M059J (cell line): ENCODE measurements around the gene COL6A3. TPM values are rescaled to one million over a fixed set of nuclear protein-coding genes. Genes with fewer than 3 reads are reported as not detected.
"Not testable (repeated sequence)": the region's sequence is repeated elsewhere in the genome, so short reads cannot be mapped to it uniquely, and the experiment has no call there.

Source experiments
- DNase-seq: peaks from one replicate; pipeline ENCODE4 v3.0.0-alpha.2; 2012; ENCODE audit warnings: low read depth
- total RNA-seq: library from RNA; depleted of rRNA; stranded (reverse); fragments of >200 nt; shearing (Covaris generic); gene quantifications from 2 replicates; pipeline ENCODE4 v1.2.3, GENCODE V29; 2014

The COL6A3 gene
- total RNA-seq, 1 experiment from 2014 or later, result 2.1 TPM

GRCh38 chr2:237418300-237418699, 4.3 kb upstream of the COL6A3 start:
- no peak for DNase-seq

DNA sequence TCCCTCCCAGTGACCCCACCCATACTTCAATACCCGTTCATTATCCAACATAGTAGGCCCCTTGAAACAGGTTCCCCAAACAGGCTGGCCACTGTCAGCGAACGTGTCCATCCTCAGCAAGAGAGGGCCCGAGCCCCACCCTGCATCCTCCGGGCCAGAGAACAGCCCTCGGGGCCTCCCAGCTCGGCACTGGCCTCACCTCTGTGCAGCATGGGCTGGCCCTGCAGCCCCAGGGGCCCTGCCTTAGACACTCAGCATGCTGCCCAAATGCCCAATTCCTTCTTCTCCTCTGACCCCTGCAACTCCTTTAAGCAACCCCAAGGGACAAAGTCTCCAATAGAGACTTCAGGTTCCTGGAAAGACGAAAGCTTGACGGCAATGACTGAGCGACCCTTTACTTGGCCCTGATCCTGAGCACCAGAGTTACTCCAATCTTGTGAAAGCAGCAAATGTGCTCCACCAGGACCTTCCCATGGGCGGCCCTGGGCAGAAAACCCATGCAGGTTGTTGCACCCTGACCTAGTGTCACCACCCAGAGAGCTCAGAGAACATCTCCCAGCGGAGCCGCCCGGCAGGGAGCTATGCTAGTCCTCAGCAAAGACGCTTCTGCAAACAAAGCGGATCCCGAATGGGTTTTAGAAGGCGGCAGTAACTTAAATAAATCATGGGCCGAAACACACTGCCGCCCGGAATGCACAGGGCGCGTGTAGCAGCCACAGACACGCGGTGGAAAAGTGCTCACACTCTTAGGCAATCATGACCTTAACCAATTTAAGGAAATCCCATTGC, 782 bp downstream of the COL6A3 start:
- no peak for DNase-seq

DNA sequence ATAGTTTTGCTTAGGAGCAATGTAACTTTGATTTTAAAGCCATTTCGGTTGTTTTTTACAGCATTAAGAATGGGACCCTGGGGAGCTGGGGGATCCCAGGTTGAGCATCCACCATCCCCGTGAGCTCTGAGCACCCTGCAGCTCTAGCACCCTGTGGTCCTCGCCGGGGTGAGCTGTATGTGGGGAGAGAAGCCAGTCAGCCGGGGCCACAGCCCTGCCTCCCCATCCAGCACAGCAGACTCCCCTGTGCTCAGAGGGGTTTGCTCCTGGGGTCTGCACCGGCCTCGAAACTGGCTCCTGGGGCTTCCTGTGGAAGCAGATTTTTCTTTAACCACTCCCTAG, 1.3 kb downstream of the COL6A3 start:
- no peak for DNase-seq

DNA sequence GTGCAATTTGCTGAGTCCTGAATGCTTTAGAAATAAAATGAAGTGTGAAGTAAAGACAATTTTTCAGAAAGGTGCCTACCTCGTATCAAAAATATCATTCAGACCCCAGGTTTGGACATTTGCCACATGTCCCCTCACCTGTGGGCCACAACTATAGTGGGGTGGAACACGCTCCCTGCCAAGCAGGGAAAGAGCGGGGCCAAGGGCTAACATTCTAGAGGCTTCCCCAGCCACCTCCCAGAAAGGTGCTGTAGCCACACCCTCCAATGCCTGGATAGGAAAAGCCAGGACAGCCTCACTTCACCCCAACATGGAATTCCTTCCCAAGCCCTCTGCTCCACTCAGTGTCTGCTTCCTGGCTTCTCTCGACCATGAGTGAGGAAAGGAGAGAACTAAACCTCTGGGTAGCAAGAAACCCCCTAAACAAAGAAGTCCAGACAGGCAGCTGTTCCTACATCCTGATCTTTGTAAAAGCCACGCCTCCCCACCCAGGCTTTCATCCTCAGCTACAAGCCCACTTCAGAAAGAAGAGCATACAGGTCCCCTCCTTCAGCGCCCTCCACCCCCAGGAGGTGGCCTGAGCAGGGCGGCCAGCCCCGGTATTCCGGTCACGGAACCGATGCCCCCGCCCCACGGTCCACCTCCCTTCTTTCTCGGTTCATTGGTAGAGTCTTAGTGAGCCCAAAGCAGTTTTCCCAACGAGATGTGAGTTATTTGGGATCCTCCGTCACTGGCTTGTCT, 2.1 kb downstream of the COL6A3 start:
- no peak for DNase-seq

- DNase-seq, result no peak
Observed at GRCh38 chr2:237411092-237411601, 2.8 kb downstream of the COL6A3 start.

- not testable (repeated sequence) for DNase-seq
Observed at GRCh38 chr2:237409263-237409662, 4.7 kb downstream of the COL6A3 start.

- DNase-seq, result no peak
Observed at GRCh38 chr2:237408335-237409000, 5.5 kb downstream of the COL6A3 start.

- DNase-seq, result no peak
Observed at GRCh38 chr2:237407700-237408099, 6.3 kb downstream of the COL6A3 start.

- no peak for DNase-seq
Observed at GRCh38 chr2:237406371-237406895, 7.5 kb downstream of the COL6A3 start.

DNA sequence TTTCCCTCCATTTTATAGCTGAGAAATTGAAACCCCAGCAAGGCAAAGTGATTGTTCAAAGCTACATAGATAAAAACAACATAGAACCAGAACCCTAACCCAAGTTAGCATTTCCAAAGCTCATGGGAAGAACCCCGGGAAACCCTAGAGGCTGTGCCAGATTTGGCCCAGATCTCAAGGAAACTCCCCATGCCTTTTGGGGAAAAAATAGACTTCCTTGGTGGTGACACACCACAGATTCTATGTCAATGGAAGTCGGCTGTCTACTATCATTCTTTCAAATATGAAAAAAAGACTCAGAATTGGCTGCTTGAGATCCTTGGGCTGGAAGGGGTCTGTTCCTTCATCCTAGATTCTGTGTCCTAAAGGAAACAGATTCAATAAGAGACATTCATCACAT, 8.4 kb downstream of the COL6A3 start:
- no peak for DNase-seq

DNA sequence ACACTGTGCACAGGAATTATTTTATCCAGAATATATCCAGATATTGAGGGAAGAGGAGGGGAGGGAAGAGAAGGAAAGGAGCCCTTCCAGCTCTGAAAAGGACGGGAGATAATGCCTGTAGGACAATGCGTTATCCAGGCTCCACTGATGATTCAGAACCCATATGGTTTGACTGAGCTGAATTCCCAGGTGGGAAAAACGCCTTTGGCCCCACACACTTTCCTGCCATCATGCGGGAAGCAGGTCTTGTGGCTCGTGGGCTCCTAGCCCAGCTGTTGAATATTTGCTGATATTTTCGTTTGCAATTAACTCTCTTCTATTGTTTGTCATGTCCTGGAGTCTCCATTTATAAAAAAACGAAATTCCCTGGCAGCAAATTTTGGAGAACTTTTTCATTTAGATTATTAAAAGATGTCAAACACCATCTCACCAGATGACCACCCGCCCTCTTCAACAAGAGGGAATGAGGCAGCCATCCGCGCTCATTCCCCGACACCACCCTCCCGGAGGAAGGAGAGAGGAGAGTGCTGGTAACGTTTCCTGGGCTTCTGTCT, 8.9 kb downstream of the COL6A3 start:
- no peak for DNase-seq

- DNase-seq, result no peak
Observed at GRCh38 chr2:237404413-237404812, 9.6 kb downstream of the COL6A3 start.

- no peak for DNase-seq
Observed at GRCh38 chr2:237403024-237403882, 10.7 kb downstream of the COL6A3 start.

DNA sequence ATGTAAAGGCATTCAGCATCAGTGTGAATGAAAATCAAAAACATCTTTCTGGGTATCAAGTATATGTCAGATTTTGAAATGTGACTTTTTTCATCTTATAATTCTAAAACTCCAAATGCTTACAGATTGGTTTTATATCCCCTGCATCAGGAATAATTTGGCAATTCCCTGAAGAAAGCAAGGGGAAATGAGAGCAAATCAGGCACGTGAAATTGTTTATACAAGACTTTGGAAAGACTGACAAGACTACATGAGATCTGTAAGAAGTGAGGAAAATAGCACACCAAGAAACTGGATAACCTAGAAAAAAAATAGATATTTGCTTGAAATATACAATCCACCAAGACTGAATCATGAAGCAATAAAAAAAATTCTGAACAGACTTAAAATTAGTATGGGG, 13.8 kb downstream of the COL6A3 start:
- no peak for DNase-seq

GRCh38 chr2:237397072-237397471, 16.9 kb downstream of the COL6A3 start:
- DNase-seq, result no peak

DNA sequence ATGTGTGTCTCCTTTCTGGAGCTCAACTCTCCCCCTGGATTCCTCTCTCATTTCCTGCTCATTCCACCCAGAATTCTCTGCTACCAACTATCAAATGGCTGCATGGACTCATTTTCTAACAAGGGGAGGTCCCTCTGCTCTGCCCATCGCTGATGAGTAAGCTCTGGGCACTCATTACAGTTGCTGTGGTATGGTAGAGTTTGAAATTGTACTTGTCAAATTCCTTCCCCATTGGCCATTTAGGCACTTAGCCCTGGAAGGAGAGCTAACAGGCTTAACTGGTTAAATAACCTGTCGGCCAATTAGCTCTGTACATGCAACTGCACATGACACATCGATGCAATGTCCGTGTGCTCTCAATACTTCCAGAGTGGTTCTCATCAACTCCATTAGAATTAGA, 20.4 kb downstream of the COL6A3 start:
- DNase-seq, result peak; percentile 10

GRCh38 chr2:237392186-237392585, 21.8 kb downstream of the COL6A3 start:
- no peak for DNase-seq

DNA sequence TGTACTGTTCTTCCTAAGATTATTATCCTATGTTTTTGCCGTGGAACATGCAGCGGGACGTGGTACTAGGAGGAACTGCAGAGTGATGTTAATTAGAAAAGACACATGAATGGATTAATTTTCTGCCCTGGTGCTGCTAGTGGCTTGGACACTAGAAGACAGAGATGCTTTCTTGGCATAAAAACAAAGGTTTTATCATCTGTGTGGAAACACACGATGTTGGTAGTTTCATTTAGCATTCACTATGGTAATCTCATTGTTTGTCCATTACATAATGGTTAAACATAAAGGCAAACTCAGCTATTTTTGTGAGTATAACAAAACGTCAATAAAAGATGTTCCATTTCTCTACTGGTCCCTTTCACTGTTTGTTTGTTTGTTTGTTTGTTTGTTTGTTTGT, 22.8 kb downstream of the COL6A3 start:
- no peak for DNase-seq

- no peak for DNase-seq
Observed at GRCh38 chr2:237390235-237390634, 23.7 kb downstream of the COL6A3 start.

- DNase-seq, result no peak
Observed at GRCh38 chr2:237389831-237390230, 24.1 kb downstream of the COL6A3 start.

DNA sequence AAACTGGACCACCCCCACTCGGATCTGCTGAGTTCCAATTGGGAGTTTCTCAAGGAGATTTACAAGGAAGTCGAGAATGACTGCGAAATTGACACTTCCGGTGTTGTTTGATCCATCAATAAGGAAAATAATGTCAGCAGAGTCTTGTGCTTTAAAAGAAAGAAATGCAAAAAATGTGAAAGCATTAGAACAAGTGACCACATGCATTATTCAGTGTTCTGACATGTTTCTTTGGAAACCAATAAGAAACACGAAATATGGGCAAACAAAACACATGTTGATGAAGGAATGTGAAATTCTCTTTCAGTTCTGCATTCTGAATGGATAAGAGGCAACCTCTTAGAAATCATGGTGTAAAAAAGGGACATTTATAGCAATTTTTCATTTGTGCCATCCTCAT, 25.9 kb downstream of the COL6A3 start:
- DNase-seq, result no peak
